Activated CD4-positive, alpha-beta T cell treated with anti-CD3 and anti-CD28 coated beads, Interleukin-2, Interleukin-6, amounts not matched to agents 100 ng/mL and 50 ng/mL, durations not matched to agents 16 hours and 8 hours (primary cell): ENCODE results near the gene KIAA0040.

Source experiments
- DNase-seq: peaks from one replicate; pipeline ENCODE4 v3.0.0-alpha.2; 2020

Gene KIAA0040

DNA sequence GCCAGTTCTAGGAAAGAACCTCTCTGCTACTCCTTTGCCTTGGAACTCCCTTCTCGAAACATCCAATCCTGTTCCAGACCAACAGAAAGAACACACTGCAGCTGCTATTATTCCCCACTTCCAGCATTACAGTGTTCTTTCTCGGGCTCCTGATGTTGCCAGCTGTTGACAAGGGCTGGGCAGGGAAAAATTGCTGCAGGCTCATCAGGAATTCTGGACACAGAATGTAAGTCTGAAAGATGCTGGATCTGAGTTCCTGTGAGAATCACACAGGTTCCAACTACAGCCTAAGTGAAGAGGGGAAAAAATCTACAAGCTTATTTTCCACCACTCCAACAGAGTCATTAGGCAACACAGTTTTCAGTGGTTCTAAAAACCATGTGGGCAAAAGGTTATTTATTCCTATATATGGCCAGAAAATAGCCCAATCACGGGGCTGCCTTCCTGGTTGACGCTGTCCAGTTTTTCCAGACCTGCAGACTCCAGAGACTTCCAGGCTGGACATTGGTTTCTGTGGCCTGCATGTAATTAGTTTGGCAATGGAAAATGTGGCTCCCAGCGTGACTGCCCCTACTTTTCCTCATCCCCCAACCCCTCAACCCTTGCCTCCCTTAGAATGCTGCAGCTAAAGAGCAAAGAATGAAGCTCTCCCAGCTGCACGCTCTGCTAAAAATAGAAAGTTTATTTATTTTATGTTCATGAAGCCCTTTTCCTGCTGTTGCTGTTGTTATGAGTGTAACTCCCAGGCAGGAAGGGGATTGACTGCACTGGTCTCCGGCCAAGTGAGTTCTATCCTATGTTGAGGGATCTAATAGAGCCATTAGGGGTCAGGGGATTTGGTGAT lies 8.3 kb upstream of the KIAA0040 start:
- DNase-seq, result no peak

GRCh38 chr1:175198332-175198731 lies 5.8 kb upstream of the KIAA0040 start:
- no peak for DNase-seq

- peak; percentile 34 for DNase-seq
Observed at GRCh38 chr1:175197531-175197930, 5.0 kb upstream of the KIAA0040 start.

DNA sequence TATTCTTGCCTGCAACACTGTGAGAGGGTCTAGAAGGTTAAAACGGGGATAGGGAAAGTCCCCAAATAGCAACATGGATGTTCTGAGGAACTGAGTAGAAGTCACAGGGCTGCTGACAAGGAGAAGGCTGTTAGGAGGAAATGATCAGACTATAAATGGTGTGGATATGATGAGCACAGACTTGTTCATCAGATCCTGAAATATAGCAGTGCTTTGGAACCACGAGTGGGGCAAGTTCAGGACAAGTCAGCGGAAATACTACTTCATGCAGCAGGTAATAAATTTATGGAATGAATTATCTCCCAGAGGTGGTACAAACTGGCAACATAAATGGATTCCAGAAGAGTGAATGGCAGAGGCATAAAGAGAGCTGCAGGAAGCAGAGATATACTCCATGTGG lies 3.2 kb upstream of the KIAA0040 start:
- DNase-seq, result no peak

DNA sequence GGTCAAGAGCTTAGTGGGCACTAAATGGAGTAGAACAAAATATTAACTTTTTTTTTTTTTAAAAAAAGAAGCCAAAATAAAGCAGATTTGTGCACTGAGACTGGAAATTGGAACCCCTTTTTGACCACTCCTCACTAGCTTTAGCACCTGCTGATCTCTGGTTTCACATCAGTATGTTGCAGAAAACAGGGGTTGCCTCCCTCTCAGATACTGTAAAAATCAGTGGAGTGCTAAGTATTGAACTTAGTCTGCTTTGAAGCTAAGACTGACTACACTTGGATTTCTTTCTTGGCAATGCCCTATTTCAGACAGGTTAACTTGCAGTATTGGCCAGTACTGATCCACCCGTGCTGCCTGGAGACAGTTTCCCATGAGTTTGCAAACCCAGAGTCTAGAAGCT lies 2.7 kb upstream of the KIAA0040 start:
- no peak for DNase-seq

DNA sequence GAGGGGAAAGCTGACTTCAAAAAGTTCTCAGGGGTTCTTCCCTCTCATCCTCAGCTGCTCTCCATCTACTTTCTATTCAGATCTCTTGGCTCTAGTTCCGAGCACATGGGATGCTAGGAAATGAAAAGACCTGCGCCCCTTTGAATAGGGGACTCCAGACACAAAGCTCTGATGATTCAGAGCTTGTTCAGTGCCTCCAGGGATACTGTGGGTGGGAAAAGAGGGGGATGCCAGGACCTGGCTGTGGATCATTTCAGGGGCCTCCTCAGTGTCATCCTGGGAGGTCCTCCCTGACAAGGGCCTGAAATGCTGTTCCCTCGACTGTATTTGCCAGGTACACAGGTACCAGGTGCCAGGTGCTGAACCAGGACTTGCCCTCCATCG lies 943 bp upstream of the KIAA0040 start:
- DNase-seq, result no peak

DNA sequence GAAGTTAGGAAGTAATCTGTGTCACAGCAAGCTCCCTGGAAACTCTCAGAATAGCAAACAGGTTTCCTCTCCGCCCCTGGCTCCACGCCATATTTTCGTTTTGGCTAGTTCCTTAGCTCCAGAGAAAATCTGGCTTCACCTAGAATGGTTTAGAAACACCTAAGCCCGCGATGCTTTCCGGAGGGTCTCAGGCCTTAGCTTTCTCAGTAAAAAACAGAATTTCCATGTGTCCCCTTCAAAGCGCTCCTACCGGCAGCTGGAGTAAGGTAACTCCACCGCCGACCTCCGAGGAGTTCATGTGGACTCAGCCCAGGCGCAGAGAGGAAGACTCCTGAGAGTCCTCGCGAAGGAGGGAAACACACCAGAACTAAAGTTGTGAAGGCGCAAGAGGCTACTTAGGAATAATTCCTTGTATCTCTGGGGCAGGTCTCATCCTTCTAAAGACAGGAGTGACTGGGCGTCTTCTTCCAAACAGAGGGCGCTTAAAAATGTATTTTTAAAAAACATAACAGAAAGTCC lies 406 bp downstream of the KIAA0040 start:
- peak; percentile 44 for DNase-seq

- peak; percentile 50 for DNase-seq
Observed at GRCh38 chr1:175191659-175192058, 917 bp downstream of the KIAA0040 start.

DNA sequence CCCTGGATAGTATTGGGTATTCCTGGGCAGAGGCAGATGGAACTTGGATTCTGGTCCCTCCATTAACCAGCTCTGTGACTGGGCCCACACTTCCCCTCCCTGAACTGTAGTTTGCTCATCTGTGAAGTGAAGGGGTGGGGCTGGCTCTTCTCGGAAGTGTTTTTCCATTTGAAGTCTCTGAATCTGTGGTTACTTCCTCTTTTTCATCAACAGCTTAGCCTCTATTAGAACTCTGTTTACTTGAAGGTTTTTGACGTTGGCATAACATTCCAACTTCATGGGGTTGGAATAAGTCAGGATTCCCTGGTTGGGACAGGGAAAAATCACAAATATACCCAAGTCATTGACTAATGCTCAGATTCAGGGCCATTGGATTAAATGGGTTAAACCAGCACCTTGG lies 3.6 kb downstream of the KIAA0040 start:
- DNase-seq, result peak; percentile 81

- DNase-seq, result no peak
Observed at GRCh38 chr1:175186433-175187160, 6.0 kb downstream of the KIAA0040 start.

DNA sequence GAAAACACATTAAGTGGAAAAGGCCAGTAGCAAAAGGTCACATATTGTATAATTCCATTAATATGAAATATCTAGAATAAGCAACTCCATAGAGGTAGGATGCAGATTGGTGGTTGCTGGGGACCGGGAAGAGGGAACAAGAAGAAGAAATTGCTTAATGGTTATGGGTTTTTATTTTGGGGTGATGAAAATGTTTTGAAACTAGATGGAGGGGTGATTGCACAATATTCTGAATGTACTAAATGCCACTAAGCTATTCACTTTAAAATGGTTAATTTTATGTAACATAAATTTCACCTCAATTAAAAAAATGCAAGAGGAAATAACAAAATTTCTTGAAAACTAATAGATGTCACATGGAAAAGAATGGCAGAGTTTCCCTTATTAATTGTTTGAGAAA lies 6.7 kb downstream of the KIAA0040 start:
- no peak for DNase-seq

GRCh38 chr1:175183586-175183985 lies 9.0 kb downstream of the KIAA0040 start:
- DNase-seq, result no peak

DNA sequence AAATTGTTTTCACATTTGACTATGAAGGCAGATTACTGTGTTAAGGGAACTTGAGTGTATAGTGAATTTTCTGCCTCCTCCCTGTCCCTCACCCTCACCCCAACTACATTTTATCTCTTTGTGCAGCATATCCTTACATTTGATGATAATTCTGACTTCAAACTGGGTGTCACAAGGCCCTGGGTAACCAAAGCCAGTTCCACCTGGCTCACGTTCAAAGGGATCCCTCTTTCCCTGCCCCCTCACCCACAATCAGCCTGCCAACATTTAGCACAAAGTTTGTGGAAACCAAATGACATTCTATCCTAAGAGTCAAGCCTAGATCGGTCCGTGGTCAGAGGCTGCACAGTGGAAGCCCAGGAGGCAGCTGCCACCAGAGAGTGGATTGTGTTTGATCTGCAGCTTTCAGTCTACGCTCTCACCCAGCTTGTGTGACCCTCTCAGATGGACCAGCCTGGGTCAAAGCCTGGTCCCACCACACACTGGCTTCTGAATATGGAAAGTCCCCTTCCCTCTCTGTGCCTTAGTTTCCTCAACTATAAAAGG lies 10.3 kb downstream of the KIAA0040 start:
- DNase-seq, result no peak

DNA sequence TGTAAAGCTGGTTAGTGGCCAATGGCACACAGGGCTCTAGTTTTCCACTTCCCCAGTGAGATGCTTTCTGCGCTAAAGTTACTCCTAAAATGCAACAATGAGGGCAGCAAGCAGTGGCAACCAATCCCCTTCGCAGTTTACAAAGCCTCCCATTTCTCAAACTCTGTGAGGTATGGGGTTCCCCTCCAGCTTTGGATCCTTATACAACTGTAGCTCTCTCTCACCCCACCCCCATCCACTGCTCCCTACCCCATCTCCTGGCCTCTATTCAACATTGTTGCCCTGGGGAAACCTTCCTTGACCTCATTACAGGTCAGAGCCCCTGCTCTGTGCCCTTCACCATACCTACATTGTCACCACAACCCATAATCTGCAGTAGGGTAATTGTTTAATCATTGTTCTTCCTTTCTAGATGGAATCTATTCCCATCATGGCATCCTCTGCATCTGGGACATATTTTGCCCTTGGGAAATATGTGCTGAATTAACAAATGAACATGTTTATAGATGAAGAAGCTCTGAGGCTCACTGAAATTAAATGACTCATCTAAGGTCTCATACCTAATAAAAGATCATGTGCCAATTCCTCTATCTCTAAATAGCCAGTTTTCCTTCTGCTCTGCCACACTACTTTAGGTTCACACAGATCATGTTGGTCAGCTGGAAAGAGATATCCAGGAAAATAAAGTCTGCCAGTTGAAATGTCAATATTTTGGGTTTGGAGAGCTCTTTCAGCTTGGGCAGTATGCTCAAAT lies 12.6 kb downstream of the KIAA0040 start:
- DNase-seq, result no peak

DNA sequence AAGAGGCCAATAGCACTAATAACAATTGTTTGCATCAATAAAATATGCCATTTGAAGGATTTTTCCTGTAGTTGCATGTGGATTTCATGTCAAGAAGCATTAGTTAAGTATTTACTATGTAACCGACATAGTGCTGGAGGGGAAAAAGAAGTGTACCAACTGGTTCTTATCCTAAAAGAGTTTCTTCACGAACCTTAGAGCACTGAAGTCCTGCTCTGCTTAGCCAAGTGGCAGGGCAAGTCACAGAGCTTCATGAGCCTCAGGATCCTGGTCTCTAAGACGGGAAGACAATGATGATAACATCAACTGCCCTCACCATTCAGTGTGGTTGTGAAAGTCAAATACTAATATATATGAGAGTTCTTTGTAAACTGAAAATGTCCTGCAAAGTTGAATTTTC lies 14.1 kb downstream of the KIAA0040 start:
- DNase-seq, result no peak

- DNase-seq, result no peak
Observed at GRCh38 chr1:175178056-175178455, 14.5 kb downstream of the KIAA0040 start.

DNA sequence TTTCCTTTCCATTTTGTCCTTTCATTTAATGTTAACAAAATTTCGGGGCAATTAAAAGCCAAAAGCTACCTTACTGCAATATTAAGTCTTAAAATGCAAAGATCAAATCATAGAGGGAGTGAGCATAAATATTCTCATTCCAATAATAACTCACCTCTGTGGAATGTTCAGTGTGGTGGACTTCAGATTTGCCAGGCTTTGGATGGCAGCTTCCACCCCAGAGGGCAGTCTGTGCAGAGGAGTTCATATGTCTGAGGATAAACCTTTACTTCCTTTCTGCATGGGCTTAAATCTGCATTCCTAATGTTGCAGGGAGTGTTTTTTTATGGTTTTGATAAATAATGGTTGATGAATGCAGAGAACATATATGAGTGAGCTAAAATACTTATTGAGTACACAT lies 16.3 kb downstream of the KIAA0040 start:
- no peak for DNase-seq

GRCh38 chr1:175174309-175175102 lies 18.1 kb downstream of the KIAA0040 start:
- no peak for DNase-seq

- no peak for DNase-seq
Observed at GRCh38 chr1:175173531-175173930, 19.0 kb downstream of the KIAA0040 start.

DNA sequence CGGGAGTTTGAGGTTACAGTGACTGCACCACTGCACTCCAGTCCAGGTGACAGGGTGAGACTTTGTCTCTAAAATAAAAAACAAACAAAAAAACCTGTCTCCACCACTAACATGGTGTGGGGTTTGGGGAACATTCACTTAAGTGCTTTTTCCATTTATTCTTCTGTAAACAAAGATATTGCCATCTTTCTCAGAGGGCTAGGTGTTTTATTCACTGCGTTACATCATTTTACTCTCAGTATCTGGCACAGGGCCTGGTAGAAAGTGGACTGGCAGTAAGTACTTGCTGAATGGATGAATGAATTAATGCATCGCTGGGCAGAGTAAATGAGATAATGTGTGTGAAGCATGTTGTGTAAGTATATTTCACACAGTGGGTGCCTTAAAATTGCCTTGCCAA lies 20.1 kb downstream of the KIAA0040 start:
- no peak for DNase-seq

GRCh38 chr1:175171036-175171913 lies 21.3 kb downstream of the KIAA0040 start:
- DNase-seq, result no peak
